HFFc6 (cell line): ENCODE measurements around the gene KRT34. TPM values are rescaled to one million over a fixed set of nuclear protein-coding genes. Genes with fewer than 3 reads are reported as not detected.
"Not testable (repeated sequence)": the region's sequence is repeated elsewhere in the genome, so short reads cannot be mapped to it uniquely, and the experiment has no call there.

Experiments
- DNase-seq: peaks from one replicate; pipeline ENCODE4 v3.0.0-alpha.2; 2018
- H3K27ac Mint-ChIP-seq: 2 replicates; pipeline ENCODE4 v1.8.0; 2020; ENCODE audit warnings: mild to moderate bottlenecking, mixed read lengths
- H3K27me3 Mint-ChIP-seq: 2 replicates; pipeline ENCODE4 v1.8.0; 2021; ENCODE audit warnings: mild to moderate bottlenecking, moderate library complexity, mixed read lengths; ENCODE audit not compliant: insufficient read depth
- H3K36me3 Mint-ChIP-seq: 2 replicates; pipeline ENCODE4 v1.8.0; 2021; ENCODE audit warnings: low read depth, mixed read lengths
- H3K4me1 Mint-ChIP-seq: 2 replicates; pipeline ENCODE4 v1.8.0; 2020; ENCODE audit warnings: low read depth, mixed read lengths
- H3K4me3 Mint-ChIP-seq: 2 replicates; pipeline ENCODE4 v1.8.0; 2020; ENCODE audit warnings: mild to moderate bottlenecking, moderate library complexity, mixed read lengths
- H3K9me3 Mint-ChIP-seq: 2 replicates; pipeline ENCODE4 v1.8.0; 2020; ENCODE audit warnings: mild to moderate bottlenecking, mixed read lengths
- CTCF ChIP-seq: fragments of 200-600 bp; sonication (generic); IDR thresholded peaks from 2 replicates; pipeline ENCODE4 v1.5.0; 2021; ENCODE audit warnings: antibody characterized with exemption, mild to moderate bottlenecking
- long read RNA-seq: library from polyadenylated mRNA; unstranded; transcript quantifications from one replicate; pipeline ENCODE4 v2.0.0, GENCODE V29; 2019
- total RNA-seq, 6 experiments: library from RNA; stranded (reverse); fragmentation: NEBNext Ultra II Directional; extraction: Animal tissue kit (Norgen Biotek cat#: 25700); gene quantifications; 2 replicates in 1 of 6; 3 replicates in 5 of 6; pipeline ENCODE4 v1.2.3, GENCODE V29; 2021

KRT34 gene
- total RNA-seq: 100 to 1,000 TPM in 2 of 6 experiments, 10 to 100 TPM in 4; 58.8 to 247 (median 71.3) TPM
- long read RNA-seq, transcript KRT34-201 (7 exons, 1,751 nt): major isoform, 143 of 170 reads
- long read RNA-seq, partial matches to known transcripts: 18 of 170 reads
- long read RNA-seq, other reads (novel, unspliced or antisense): 9 of 170 reads

- not testable (repeated sequence) for H3K27me3 Mint-ChIP-seq, H3K9me3 Mint-ChIP-seq, DNase-seq
- Mint-ChIP-seq H3K4me3 (peak within 1 kb of the TSS; percentile 46), H3K27ac (peak within 1 kb of the TSS; percentile 91), H3K36me3 (peaks cover 26% of the 10 kb centered on the region), H3K4me1 (peaks cover 70% of the 10 kb centered on the region)
These were observed at the start of gene KRT34 for GRCh38 chr17:41381943-41382342. Gene KRT34, minus strand, starts transcription at chr17:41382306. Its CDS starts 60 bp downstream, at chr17:41382246.

GRCh38 chr17:41430376-41430775 is 48.3 kb upstream of the KRT34 start:
- H3K27me3 Mint-ChIP-seq, H3K4me3 Mint-ChIP-seq, H3K9me3 Mint-ChIP-seq, H3K27ac Mint-ChIP-seq, H3K36me3 Mint-ChIP-seq, DNase-seq: not testable (repeated sequence)
- peaks cover 22% of the 10 kb centered on the region for H3K4me1 Mint-ChIP-seq

DNA sequence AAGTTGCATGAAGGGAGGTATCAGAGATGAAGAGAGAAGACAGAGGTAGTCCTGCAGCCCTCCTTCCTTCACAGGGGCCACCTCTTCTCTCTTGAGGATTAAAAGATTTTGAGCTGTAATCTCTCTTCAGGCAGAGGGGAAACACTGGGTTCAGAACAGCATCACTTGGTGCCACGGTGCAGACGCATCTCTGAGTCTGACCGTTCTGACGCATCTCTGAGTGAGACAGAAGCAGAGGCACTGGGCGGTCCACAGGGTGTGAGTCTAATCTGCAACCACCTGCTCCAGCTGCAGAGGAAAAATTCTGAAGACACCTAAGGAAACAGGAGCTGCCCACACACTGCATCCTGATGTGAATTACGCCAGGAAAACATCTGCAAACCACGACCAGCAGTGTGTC is 47.6 kb upstream of the KRT34 start:
- no peak for TF ChIP-seq CTCF
- Mint-ChIP-seq H3K27me3 (no peaks in the 10 kb centered on the region), H3K36me3 (no peaks in the 10 kb centered on the region), H3K4me1 (peaks cover 22% of the 10 kb centered on the region), H3K4me3 (no peak overlapping the region), H3K27ac (no peak overlapping the region), H3K9me3 (no peaks in the 10 kb centered on the region)
- no peak for DNase-seq

DNA sequence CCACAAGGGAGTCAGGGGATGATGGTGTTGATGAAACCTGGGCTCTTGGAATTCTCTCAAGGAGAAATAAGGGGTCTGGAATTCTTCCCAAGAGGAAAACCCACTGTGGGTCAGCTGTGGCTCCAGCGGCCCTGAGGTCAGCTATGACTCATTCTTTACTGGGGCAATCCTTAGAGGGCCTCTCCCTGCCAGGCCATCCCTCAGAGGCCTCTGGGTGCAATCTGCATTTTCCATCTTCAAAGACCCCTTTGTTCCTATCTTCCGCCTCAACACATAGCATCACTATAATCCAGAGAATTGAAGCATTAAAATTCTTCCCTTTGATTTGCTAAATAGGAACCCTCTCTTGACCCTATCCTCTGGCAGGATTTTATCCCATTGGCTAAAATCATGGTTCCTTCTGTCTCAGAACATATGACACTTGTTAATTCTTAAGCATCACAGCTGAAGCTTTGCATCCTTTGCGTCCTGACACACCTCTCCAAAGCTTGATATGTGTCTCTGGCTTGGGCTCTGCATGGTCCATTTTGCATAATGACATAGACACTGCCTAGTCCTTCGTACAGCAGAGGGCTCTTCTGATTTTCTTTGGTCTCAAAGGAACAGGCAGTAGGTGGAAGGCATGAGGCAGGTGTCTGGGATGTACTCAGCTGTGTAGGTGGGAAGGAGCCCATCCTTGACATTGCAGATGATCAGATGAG is 46.6 kb upstream of the KRT34 start:
- H3K4me1 Mint-ChIP-seq: peaks cover 22% of the 10 kb centered on the region
- no peak for DNase-seq
- no peaks in the 10 kb centered on the region for H3K9me3 Mint-ChIP-seq
- no peak overlapping the region for H3K4me3 Mint-ChIP-seq
- no peak overlapping the region for H3K27ac Mint-ChIP-seq
- TF ChIP-seq CTCF: no peak
- H3K36me3 Mint-ChIP-seq: no peaks in the 10 kb centered on the region
- no peaks in the 10 kb centered on the region for H3K27me3 Mint-ChIP-seq

- H3K27me3 Mint-ChIP-seq: no peaks in the 10 kb centered on the region
- H3K4me1 Mint-ChIP-seq: peaks cover 42% of the 10 kb centered on the region
- H3K36me3 Mint-ChIP-seq: no peaks in the 10 kb centered on the region
- H3K4me3 Mint-ChIP-seq: no peak within 1 kb of the TSS
- no peak for TF ChIP-seq CTCF
- DNase-seq: no peak
- H3K27ac Mint-ChIP-seq: no peak within 1 kb of the TSS
- H3K9me3 Mint-ChIP-seq: no peaks in the 10 kb centered on the region
These were observed 42.1 kb upstream of the KRT34 start, which contains the start of gene KRT37 for GRCh38 chr17:41424111-41424635. Gene KRT37, minus strand, starts transcription at chr17:41424585. Its CDS starts 62 bp downstream, at chr17:41424523.

DNA sequence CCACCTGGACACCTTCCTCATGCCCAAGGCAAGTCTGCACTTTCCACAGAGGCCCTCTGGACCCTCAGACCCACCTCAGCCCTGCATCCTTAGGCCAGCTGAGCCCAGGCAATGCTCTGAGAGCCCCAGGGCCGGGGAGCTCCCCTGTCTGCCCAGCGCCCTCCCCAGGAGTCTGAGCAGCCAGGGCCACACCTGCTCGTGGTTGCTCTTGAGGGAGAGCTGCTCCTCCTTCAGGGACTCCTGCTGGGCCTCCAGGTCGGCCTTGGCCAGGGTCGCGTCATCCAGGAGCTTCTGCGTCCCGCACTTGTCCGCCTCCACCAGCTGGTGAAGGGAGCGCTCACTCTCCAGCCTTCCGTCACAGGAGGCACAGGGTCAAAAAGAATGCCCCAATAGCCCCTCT is 40.5 kb upstream of the KRT34 start:
- not testable (repeated sequence) for H3K27me3 Mint-ChIP-seq, H3K9me3 Mint-ChIP-seq, H3K36me3 Mint-ChIP-seq, H3K27ac Mint-ChIP-seq, DNase-seq, H3K4me3 Mint-ChIP-seq
- H3K4me1 Mint-ChIP-seq: peaks cover 43% of the 10 kb centered on the region

- no peak for TF ChIP-seq CTCF
- Mint-ChIP-seq H3K36me3 (no peaks in the 10 kb centered on the region), H3K9me3 (no peaks in the 10 kb centered on the region), H3K4me3 (no peak overlapping the region), H3K27ac (peak overlapping the region; percentile 60; the same call in 1 of the 2 replicates), H3K4me1 (peaks cover 52% of the 10 kb centered on the region), H3K27me3 (no peaks in the 10 kb centered on the region)
- no peak for DNase-seq
These were observed 39.5 kb upstream of the KRT34 start for GRCh38 chr17:41421617-41422016.
